ENCODE results near the gene RPLP2.

DNA sequence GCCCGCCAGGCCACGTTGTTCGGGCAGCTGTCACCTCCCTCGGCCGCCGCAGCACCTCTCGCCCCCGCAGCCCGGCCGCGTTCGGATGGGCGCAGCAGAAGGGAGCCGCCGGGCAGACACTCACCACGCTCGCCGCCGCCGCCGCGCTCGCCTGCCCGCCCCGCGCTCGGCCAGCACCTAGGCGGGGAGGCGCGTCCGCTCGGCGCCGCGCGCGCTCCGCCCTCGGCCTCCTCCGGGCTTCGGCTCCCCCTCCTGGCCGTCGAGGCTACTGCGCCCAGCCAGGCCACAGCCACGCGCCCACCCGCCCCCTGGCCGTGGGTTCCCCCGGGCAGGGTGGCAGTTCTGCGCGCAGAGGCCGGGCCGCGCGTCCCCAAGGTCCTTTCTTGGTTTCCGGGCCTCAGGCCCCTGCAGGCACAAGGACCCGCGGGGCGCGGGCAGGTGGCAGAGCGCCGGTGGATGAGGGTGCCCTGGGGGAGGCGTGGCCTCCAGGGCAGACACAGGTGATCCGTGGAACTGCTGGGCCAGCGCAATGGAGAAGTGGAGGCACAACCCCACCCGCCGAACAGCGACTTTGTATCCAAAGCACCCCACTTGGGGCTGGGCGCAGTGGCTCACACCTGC, 11.6 kb upstream of the RPLP2 start, which contains the start of gene SLC25A22:
- TF ChIP-seq, protein P1, sequence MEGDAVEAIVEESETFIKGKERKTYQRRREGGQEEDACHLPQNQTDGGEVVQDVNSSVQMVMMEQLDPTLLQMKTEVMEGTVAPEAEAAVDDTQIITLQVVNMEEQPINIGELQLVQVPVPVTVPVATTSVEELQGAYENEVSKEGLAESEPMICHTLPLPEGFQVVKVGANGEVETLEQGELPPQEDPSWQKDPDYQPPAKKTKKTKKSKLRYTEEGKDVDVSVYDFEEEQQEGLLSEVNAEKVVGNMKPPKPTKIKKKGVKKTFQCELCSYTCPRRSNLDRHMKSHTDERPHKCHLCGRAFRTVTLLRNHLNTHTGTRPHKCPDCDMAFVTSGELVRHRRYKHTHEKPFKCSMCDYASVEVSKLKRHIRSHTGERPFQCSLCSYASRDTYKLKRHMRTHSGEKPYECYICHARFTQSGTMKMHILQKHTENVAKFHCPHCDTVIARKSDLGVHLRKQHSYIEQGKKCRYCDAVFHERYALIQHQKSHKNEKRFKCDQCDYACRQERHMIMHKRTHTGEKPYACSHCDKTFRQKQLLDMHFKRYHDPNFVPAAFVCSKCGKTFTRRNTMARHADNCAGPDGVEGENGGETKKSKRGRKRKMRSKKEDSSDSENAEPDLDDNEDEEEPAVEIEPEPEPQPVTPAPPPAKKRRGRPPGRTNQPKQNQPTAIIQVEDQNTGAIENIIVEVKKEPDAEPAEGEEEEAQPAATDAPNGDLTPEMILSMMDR (IDR thresholded peaks at IDR 0.05; ENCODE audit: insufficient read depth, low read length): peak; percentile 30
- TF ChIP-seq, protein P2, sequence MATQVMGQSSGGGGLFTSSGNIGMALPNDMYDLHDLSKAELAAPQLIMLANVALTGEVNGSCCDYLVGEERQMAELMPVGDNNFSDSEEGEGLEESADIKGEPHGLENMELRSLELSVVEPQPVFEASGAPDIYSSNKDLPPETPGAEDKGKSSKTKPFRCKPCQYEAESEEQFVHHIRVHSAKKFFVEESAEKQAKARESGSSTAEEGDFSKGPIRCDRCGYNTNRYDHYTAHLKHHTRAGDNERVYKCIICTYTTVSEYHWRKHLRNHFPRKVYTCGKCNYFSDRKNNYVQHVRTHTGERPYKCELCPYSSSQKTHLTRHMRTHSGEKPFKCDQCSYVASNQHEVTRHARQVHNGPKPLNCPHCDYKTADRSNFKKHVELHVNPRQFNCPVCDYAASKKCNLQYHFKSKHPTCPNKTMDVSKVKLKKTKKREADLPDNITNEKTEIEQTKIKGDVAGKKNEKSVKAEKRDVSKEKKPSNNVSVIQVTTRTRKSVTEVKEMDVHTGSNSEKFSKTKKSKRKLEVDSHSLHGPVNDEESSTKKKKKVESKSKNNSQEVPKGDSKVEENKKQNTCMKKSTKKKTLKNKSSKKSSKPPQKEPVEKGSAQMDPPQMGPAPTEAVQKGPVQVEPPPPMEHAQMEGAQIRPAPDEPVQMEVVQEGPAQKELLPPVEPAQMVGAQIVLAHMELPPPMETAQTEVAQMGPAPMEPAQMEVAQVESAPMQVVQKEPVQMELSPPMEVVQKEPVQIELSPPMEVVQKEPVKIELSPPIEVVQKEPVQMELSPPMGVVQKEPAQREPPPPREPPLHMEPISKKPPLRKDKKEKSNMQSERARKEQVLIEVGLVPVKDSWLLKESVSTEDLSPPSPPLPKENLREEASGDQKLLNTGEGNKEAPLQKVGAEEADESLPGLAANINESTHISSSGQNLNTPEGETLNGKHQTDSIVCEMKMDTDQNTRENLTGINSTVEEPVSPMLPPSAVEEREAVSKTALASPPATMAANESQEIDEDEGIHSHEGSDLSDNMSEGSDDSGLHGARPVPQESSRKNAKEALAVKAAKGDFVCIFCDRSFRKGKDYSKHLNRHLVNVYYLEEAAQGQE (IDR thresholded peaks at IDR 0.05; ENCODE audit: insufficient replicate concordance, low read depth): no peak
- no peak for TF ChIP-seq GABPA (IDR thresholded peaks at IDR 0.05; ENCODE audit: low read depth)
- no peak for TF ChIP-seq POLR2AphosphoS5 (IDR thresholded peaks at IDR 0.05; ENCODE audit: low read depth)

Measured in HL-60 (cell line).